ENCODE measurements around the gene CRYBA1.
"Not testable (repeated sequence)": the region's sequence is repeated elsewhere in the genome, so short reads cannot be mapped to it uniquely, and the experiment has no call there.

Gene CRYBA1

DNA sequence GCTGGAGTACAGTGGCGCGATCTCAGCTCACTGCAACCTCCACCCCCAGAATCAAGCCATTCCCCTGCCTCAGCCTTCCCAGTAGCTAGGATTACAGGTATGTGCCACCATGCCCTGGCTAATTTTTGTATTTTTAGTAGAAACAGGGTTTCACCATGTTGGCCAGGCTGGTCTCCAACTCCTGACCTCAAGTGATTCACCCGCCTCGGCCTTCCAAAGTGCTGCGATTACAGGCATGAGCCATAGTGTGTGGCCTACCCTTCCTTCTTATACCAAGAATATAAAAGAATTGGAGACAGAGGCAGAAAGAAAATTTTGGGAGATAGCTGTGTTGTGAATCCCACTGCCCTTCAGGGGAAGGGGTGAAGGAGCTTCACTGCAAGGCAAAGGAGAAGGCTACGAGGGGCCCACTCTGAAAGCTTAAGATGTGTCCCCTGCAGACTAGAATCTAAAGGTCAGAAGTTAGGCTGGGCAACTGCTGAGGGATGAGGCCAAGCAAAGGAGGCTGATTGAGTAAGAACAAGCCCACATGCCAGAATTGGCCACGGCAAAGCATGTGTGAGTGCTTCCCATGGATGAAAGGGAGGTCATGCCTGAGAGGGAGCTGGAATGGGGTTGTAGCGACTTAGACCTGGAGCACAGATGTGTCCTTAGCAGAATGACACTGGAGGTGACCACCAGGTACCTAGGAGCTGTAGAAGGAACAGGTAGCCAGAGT is 8.4 kb upstream of the CRYBA1 start:
- no peak for DNase-seq

DNA sequence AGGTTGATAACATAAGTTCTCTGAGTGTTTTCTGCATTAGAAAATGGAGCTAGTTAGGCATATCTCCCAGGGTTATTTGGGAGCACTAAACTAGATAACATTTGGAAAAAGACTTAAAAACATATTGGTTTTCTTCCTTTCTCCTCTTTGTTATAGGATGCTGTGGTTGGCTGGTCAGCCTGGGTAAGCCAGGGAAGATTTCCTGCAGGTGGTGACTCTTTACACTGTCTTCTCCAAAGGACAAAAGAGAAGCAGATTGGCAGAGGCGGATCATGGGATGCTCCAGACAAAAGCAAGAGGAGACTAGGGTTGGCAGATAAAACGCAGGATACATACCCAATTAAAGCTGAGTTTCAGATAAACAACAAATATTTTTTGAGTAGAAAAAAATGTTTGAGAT is 6.2 kb upstream of the CRYBA1 start:
- DNase-seq, result no peak

DNA sequence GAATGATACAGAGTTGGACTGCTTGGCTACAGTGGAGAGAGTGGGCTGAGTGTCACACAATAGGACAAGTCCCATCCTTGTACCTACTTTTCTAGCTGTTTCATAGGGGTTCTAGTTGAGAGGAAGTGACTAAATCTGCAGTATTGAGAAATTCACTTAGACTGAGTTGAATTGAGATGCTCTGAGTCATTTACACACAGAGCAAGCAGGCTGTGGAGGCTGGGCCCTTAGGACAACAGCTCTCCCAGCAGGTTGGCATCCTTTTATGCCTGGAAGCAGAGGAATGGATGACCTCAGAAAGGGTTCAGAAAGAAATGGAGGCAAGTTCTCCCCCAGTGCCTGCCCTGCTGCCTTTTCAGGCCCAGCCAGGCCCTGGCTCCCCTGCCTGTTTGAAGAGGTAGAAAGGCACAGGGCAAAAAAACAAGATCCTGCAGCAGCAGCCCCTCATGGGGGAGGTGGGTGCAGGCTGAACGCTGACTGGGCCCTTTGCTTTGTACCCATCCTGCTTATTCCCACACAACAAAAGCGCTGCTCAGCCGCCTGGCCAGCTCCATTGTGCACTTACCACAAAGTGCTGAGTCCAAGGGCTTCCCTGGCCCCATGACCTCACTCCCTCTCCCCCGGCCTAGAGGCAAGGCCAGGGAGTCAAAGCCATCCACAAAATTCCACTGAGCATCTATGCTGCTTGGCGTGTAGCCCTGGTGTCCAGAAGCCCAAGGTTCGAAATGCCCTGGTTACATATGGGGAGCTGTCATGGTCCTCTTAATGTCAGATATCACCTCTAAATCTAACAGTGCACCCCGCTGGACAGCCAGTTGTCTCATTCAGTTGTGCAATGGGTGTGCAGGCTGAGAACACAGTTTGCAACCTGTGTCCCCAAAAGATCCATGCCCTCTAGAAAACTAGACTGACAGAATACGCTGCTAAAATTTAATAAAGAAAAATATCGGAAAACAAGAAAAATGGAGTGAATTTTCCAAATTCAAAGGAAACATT is 5.4 kb upstream of the CRYBA1 start:
- peak; percentile 50 for DNase-seq

DNA sequence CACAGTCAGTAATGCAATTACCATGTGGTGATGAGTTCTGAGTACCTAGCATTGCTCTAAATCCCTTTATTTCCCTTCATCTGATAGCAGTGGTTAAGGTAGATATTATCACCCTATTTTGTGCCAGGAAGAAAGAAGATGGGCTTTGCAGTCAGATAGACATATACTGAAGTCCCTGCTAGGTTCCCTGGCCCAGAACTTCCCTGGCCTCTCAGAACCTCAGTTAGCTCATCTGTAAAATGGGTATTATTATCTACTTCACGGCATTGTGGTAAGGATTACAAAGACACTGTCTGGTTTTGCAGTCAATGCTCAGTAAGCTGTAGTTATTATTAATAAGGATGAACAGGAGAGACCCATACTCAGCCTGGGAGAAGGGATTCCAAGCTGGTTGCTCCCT is 4.6 kb upstream of the CRYBA1 start:
- no peak for DNase-seq

DNA sequence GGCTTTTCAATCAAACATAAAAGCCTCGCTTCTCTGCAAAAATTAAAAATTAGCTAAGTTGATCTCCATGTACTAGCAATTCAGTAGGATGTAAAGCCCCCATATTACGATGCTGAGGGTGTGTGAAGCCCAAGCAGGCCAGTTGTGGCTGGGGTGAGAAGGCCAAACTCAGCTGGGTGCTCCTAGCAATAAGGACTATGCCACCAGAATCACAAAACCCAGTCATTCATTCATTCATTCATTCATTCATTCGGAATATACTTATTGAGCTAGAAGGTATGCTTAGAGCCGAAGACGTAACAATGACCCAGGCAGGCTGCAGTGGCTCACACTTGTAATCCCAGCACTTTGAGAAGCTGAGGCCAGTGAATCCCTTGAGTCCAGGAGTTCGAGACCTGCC is 3.9 kb upstream of the CRYBA1 start:
- DNase-seq, result no peak

DNA sequence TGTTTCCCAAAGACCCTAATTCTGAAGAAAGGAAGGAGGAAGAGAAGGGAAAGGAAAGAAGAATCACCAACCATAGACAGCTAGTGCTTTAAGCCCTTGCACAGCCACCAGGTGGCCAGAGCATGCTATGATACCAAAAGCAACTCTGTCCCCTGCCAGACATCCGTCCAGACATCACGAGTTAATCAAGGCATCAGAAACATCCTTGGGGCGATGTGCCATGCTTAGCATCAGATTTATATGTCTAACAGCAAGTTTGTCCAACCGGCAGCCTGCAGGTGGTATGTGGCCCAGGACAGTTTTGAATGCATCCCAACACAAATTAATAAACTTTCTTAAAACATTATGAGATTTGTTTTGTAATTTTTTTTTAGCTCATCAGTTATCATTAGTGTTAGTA is 2.9 kb upstream of the CRYBA1 start:
- peak; percentile 51 for DNase-seq

DNA sequence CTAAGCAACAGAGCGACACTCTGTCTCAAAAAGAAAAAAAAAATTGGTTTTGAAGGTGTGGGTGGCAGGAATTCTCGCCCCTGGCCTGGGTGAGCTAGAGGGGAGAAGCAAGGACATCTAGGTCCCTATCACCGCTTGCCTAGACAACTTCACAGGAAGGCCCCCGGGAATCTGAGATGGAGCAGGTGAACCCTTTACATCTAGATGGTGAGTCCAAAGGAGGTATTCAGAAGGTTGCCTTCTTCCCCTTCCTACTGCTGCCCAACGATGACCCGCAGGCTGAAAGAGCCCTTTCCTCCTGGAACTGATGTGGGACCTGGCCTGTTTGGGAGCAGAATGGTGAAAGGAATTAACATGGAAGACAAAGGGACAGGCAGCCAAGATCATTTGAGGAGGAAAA is 1.3 kb upstream of the CRYBA1 start:
- no peak for DNase-seq

DNA sequence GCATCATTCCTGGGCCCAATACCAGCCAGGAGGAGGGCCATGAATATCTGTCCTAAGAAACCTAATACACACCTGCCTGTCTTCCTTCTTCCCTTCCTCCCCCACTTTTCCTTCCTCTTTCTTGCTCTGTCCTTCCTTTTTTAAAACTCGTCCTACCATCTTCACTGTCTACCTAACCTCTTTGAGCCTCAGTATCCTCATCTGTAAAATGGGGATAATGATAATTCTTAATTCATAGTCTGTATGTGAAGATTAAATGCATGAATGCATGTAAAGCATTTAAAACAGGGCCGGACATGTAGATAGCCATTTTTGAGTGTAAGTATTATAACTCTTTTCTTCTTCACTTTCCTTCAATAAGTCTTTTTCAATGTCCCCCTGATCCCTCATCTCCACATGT is 560 bp downstream of the CRYBA1 start:
- DNase-seq, result no peak

DNA sequence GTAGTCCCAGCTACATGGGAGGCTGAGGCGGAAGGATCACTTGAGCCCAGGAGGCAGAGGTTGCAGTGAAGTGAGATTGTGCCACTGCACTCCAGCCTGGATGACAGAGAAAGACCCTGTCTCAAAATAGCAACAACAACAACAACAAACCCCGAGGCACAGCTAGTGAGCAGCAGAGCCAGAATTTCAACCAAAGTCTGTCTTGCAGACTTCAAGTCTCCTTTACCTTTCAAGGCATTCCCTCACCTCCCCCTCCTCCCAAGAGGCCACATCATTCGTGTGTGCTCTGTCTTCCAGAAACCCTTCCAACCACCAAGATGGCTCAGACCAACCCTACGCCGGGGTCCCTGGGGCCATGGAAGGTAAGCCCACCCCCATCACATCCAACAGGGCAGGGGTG is 2.2 kb downstream of the CRYBA1 start:
- no peak for DNase-seq

DNA sequence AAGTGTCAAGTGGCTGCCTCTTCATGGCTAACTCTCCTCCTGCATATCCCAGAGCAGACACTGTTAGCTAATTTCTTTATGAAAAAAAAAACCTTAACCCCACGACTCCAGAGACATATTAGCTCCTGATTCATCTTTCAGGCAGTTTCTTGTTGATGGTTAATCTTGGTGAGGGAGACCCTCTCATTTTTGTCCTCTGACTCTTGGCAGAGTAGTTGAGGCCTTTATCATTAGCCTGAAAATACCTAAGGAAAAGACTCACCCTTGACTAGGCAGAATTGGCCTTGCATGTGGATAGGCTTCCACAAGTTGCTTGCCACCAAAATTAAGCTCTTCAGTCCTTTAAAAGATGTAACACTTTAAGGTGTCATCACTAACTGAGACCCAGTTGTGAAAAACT is 4.0 kb downstream of the CRYBA1 start:
- no peak for DNase-seq

DNA sequence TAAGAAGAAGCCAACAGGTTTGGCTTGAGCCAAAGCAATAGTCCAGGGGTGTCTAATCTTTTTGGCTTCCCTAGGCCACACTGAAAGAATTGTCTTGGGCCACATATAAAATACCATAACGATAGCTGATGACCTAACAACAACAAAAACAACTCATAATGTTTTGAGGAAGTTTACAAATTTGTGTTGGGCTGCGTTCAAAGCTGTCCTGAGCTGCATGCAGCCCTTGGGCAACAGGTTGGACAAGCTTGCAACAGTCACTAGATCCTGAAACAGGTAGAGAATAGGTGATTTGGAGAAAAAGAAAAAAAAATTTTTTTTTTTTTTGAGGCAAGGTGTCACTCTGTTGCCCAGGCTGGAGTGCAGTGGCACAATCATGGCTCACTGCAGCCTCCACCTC is 4.5 kb downstream of the CRYBA1 start:
- DNase-seq, result no peak

DNA sequence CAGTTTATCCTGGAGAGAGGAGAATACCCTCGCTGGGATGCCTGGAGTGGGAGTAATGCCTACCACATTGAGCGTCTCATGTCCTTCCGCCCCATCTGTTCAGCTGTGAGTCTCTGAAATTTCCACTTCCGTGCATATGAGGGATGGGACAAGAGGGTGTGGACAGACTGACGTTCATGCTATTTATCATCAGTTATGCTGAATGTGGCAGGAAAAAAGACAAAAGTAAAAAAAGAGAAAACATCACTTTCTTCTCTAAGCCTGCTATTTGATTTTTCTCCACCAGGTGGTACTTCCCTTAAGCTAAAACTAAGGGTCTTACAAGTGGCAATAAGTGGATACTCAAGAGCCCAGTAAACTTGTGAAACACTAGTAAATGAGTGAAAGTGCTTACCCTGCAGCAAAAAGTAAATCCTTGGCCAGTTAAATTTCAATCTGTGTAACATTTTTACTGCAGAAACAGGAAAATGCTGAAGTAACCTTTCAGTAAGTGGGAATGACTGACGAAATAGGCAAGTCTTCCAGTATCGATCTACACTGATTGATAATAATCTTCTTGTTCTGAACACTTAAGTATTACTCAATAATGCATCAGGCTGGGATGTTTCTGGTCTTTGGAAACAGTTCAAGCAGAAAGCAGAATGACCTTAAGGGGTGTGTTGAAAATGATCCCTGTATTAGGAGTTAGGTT is 5.6 kb downstream of the CRYBA1 start:
- peak; percentile 27 for DNase-seq

DNA sequence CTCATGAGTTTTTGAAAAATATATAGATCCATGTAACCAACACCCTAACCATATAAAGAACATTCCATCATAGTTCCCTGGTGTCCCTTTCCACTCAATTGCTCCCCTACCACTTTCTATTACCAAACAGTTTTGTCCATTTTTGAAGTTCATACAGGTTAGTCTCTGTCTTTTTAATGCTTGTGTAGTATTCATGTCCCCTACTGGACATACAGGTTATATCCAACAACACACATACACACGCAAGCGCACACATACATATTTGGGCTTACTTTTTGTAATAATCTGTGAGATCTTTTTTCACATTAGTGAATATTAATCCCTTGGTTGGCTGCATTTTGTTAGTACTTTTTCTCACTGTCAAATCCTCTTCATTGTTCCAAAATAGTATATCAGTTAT is 6.4 kb downstream of the CRYBA1 start:
- no peak for DNase-seq

DNA sequence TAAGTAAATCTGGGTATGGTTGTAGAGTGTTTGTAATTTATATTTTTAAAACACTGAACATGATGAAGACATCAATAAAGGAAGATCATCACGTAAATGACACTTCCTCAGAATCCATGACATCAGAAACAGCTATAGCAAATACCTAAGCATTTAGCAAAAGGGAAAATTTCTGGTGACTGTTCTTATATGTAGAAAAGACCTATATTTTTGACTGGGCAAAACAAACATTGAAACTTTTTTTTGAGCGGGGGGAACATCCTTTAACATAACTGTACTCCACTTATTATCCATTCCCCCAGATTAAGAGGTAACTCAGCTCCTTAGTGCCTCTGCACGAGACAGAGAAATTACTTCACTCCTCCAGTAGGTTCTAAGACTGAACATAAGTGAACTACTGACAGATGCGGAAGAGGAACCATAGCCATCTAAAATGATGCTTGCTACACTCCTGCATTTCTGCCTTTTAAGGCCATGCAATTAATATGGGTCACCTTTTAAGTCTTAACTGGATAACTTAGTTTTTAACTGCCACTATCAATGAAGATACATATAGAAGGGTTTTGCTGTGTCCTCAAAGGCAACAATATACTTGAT is 9.4 kb downstream of the CRYBA1 start:
- no peak for DNase-seq

DNA sequence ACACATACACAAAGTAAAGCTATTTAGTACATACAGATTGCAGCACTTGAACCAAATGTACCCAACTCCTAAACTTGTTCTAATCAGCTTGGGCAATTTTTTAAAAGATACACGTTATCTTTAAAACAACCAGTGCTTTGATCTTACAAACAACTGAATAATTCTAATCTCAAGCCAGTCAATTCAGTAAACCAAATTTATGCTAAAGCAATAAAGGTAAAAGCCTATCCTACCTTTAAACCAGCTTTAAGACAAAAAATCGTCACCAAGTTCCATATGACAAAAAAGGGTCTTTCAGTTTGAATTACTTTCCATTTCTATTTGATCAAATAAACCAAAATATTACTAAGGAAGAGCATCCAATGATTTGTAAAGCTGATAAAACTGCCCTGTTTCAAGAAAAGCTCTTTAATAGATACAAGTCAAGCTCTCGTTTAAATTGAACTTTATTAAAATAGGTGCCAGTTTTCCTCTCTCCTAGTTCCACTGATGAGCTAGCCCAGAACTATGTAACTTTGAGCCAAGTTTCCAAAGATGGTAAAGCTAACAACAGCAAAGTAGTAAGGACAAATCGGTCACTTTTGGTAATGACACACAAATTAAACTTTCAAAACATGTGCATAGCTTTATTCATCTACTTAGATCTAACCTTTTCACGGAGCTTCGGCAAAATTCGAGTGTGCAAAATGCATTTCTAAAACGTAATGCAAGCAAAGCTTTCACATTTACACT is 10.2 kb downstream of the CRYBA1 start:
- no peak for DNase-seq

DNA sequence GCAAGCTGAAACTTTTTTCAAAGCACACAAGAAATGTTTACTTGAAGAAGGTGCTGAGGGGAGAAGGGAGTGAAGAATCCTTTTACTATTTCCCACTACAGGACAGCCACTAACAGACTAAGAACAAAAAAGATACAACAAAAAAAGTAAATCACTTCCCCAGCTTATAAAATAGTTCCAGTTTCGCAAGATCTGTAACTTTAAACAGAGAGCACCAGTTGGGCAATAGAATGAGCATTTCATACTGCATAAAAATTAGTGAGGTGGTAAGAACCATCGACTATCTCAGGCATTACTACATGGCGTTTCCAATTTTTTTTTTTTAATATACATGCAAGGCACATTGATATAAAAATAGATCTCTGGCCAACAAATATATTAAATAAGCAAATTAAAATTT is 11.1 kb downstream of the CRYBA1 start:
- DNase-seq, result no peak

DNA sequence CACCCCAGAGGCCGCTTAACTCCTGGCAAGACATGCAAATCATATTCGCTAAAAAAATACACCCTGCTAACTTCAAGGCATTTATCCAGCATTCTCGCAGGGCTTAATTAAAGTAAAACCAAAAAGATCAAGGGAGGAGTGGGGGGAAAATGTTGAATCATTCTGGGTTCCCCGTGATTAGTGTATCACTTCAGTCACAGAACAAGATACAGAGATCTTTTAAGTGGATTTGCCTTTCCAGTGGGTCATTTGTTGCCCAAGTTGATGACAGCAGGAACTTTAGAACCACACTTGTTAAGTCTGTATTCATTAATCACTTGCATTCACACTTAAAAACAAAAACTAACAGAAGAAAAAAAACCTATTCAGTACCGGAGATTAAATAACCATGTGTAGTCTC is 17.3 kb downstream of the CRYBA1 start:
- DNase-seq, result no peak

DNA sequence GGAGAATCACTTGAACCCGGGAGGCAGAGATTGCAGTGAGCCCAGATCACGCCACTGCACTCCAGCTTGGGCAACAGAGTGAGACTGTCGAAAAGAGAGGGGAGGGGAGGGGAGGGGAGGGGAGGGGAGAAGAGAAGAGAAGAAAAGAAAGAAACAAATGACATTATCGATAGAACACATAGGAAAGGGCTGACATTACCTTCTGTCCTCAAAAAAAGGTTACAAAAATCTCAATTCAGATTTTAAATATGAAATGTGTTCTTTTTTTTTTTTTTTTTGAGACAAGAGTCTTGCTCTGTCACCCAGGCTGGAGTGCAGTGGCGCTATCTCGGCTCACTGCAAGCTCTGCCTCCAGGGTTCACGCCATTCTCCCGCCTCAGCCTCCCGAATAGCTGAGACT is 25.3 kb downstream of the CRYBA1 start:
- not testable (repeated sequence) for DNase-seq

DNA sequence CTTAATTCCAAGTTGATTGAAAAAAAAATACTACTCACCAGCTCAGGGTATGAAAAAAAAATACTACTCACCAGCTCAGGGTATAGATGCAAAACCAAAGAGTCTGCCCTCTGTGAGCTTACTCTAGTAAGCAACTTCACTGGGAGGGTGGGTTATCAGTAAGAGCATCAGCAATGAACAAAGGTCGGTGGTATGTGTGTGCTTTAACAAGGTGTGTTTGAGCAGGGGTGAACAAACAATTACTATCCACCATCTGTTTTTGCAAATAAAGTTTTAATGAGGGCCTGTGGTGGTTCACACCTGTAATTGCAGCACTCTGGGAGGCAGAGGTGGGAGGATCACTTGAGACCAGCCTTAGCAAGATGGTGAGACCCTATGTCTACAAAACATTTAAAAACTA is 27.3 kb downstream of the CRYBA1 start:
- peak; percentile 60 for DNase-seq

DNA sequence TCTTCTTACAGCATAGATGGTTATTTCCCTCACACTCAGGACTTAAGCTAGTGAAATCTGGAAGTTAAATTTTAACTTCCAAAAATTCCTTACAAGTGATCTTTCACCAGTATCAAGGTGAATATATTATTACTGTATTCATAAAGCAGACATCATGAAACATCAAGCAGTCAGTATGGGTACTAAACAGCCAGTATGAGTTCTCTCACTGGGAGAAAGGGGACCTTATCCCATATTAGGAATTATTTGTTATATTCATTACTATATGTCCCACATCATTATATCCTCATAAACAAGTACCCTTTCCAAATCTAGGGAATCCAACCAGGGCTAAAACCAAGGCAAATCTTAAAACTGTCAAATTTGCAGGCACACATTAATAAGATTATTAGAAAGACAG is 32.0 kb downstream of the CRYBA1 start:
- DNase-seq, result no peak

DNA sequence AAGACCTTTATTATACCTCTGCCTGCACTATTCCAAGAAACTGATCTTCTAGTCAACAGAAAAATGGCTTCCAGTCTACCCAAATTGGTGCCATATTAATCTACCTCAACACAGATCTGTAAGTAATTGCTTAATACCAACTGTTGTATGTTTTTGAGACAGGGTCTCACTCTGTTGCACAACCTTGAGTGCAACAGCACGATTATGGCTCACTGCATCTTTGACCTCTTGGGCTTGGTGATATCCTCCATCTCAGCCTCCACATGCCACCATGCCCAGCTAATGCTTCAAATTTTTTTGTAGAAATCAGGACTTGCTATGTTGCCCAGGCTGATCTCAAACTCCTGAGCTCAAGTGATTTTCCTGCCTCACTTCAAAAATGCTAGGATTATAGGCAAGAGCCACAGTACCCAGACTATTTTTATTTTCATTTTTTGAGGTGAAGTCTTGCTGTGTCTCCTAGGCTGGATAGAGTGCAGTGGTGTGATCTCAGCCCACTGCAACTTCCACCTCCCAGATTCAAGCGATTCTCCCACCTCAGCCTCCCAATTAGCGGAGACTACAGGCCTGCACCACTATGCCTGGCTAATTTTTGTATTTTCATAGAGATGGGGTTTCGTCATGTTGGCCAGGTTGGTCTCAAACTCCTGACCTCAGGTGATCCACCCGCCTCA is 32.9 kb downstream of the CRYBA1 start:
- no peak for DNase-seq

DNA sequence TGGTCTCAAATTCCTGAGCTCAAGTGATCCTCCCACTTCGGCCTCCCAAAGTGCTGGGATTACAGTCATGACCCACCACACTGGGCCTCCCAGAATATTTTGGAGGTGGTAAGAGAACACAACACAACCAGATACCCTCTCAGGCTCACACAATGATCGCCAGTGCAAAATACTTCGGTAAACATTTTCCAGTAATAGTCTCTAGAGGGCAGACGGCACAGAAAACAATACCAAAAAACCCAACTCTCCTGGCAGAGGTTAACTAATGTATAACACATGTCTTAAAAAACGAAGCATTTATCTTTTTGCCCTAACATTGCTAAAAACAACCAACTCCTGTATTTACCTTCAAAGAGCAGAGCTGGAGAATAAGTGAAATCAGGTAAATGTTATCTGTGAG is 36.8 kb downstream of the CRYBA1 start:
- no peak for DNase-seq

Data from NCI-H69 (cell line).